ENCODE data around the gene CCDC32.

Gene CCDC32

GRCh38 chr15:40513609-40514008 lies 51.2 kb downstream of the CCDC32 start:
- peaks cover 10 to 17% (median 15%) of the 10 kb centered on the region in 10 experiments for H3K4me1 ChIP-seq
- H3K27ac ChIP-seq = no peak overlapping the region
- no peaks in the 10 kb centered on the region for H3K36me3 ChIP-seq
- no peaks in the 10 kb centered on the region for H3K9me3 ChIP-seq (replicated peaks in 1 of 11)
- H3K9ac ChIP-seq = no peak overlapping the region
- no peak overlapping the region for H3K4me2 ChIP-seq
- no peak overlapping the region for H3K4me3 ChIP-seq
- TF ChIP-seq Cebpa-rat (IDR thresholded peaks at IDR 0.05) = no peak
- H3K27me3 ChIP-seq = peaks cover 46 to 56% (median 51%) of the 10 kb centered on the region in 11 experiments
- peaks cover 0 to 18% (median 0%) of the 10 kb centered on the region in 11 experiments; a peak in 8 of 22 replicates for H4K20me1 ChIP-seq

GRCh38 chr15:40512440-40512839 lies 52.4 kb downstream of the CCDC32 start:
- Histone ChIP-seq H3K36me3 (no peaks in the 10 kb centered on the region), H3K27ac (no peak overlapping the region), H3K27me3 (peaks cover 46 to 67% (median 62%) of the 10 kb centered on the region in 11 experiments), H4K20me1 (peaks cover 0 to 18% (median 0%) of the 10 kb centered on the region in 11 experiments; a peak in 8 of 22 replicates), H3K4me3 (no peak overlapping the region), H3K4me1 (peaks cover 10 to 18% (median 15%) of the 10 kb centered on the region in 10 experiments), H3K9me3 (replicated peaks in 1 of 11) (no peaks in the 10 kb centered on the region), H3K4me2 (no peak overlapping the region), H3K9ac (no peak overlapping the region)
- TF ChIP-seq Cebpa-rat (IDR thresholded peaks at IDR 0.05) = no peak

- H3K27me3 ChIP-seq = peaks cover 47 to 74% (median 70%) of the 10 kb centered on the region in 11 experiments
- H3K4me1 ChIP-seq = peaks cover 13 to 25% (median 22%) of the 10 kb centered on the region in 10 experiments
- no peaks in the 10 kb centered on the region for H3K36me3 ChIP-seq
- H3K4me3 ChIP-seq = peak overlapping the region; percentile 51 to 71 (median 58)
- no peak for TF ChIP-seq Cebpa-rat (IDR thresholded peaks at IDR 0.05)
- peak overlapping the region; percentile 86 to 99 (median 96) for H3K4me2 ChIP-seq
- no peaks in the 10 kb centered on the region for H3K9me3 ChIP-seq (replicated peaks in 1 of 11)
- peaks cover 0 to 18% (median 0%) of the 10 kb centered on the region in 11 experiments; a peak in 8 of 22 replicates for H4K20me1 ChIP-seq
- H3K9ac ChIP-seq = peak overlapping the region; percentile 11 to 65 (median 51); a peak in 17 of 22 replicates
- H3K27ac ChIP-seq = peak overlapping the region in 1 of 11 experiments; percentile 31; a peak in 1 of 22 replicates
Measured at GRCh38 chr15:40511472-40512133, 53.2 kb downstream of the CCDC32 start.

GRCh38 chr15:40511093-40511471 lies 53.8 kb downstream of the CCDC32 start:
- 0 out of 22 replicates have a peak, but pooled peaks of 1 of the 11 experiments have one; percentile 22 for TF ChIP-seq Cebpa-rat (IDR thresholded peaks at IDR 0.05)
- Histone ChIP-seq H3K9me3 (replicated peaks in 1 of 11) (no peaks in the 10 kb centered on the region), H3K4me3 (peak overlapping the region; percentile 51 to 71 (median 58)), H3K27me3 (peaks cover 50 to 74% (median 71%) of the 10 kb centered on the region in 11 experiments), H3K9ac (peak overlapping the region; percentile 11 to 65 (median 51); a peak in 15 of 22 replicates), H3K36me3 (no peaks in the 10 kb centered on the region), H4K20me1 (peaks cover 0 to 18% (median 0%) of the 10 kb centered on the region in 11 experiments; a peak in 8 of 22 replicates), H3K4me2 (peak overlapping the region; percentile 86 to 99 (median 96)), H3K4me1 (peaks cover 13 to 25% (median 22%) of the 10 kb centered on the region in 10 experiments), H3K27ac (0 out of 22 replicates have a peak overlapping the region, but pooled peaks of 1 of the 11 experiments have one; percentile 31)

GRCh38 chr15:40510201-40510600 lies 54.6 kb downstream of the CCDC32 start:
- H3K4me3 ChIP-seq = no peak overlapping the region
- no peak overlapping the region for H3K27ac ChIP-seq
- no peaks in the 10 kb centered on the region for H3K36me3 ChIP-seq
- H3K27me3 ChIP-seq = peaks cover 50 to 78% (median 71%) of the 10 kb centered on the region in 11 experiments
- H3K9me3 ChIP-seq (replicated peaks in 1 of 11) = no peaks in the 10 kb centered on the region
- H3K4me1 ChIP-seq = peaks cover 13 to 25% (median 22%) of the 10 kb centered on the region in 10 experiments
- no peak for TF ChIP-seq Cebpa-rat (IDR thresholded peaks at IDR 0.05)
- H3K9ac ChIP-seq = no peak overlapping the region
- H4K20me1 ChIP-seq = peaks cover 0 to 18% (median 0%) of the 10 kb centered on the region in 11 experiments; a peak in 8 of 22 replicates
- H3K4me2 ChIP-seq = peak overlapping the region in 3 of 11 experiments; percentile 86 to 99 (median 96); a peak in 2 of 22 replicates

GRCh38 chr15:40508216-40508615 lies 56.6 kb downstream of the CCDC32 start:
- Histone ChIP-seq H3K4me1 (peaks cover 13 to 25% (median 22%) of the 10 kb centered on the region in 10 experiments), H3K27me3 (peaks cover 44 to 71% (median 62%) of the 10 kb centered on the region in 11 experiments), H3K4me2 (no peak overlapping the region), H3K27ac (no peak overlapping the region), H4K20me1 (peaks cover 0 to 18% (median 0%) of the 10 kb centered on the region in 11 experiments; a peak in 8 of 22 replicates), H3K9ac (no peak overlapping the region), H3K4me3 (no peak overlapping the region), H3K36me3 (no peaks in the 10 kb centered on the region), H3K9me3 (replicated peaks in 1 of 11) (no peaks in the 10 kb centered on the region)
- no peak for TF ChIP-seq Cebpa-rat (IDR thresholded peaks at IDR 0.05)

GRCh38 chr15:40506964-40507571 lies 57.8 kb downstream of the CCDC32 start:
- peaks cover 33 to 59% (median 50%) of the 10 kb centered on the region in 11 experiments for H3K27me3 ChIP-seq
- H3K4me3 ChIP-seq = peak overlapping the region in 4 of 10 experiments; percentile 28 to 45 (median 32); a peak in 5 of 20 replicates
- H3K9ac ChIP-seq = peak overlapping the region in 9 of 11 experiments; percentile 23 to 56 (median 41); a peak in 12 of 22 replicates
- peaks cover 13 to 24% (median 22%) of the 10 kb centered on the region in 10 experiments for H3K4me1 ChIP-seq
- no peaks in the 10 kb centered on the region for H3K9me3 ChIP-seq (replicated peaks in 1 of 11)
- H3K27ac ChIP-seq = no peak overlapping the region
- peak overlapping the region; percentile 48 to 85 (median 67) for H3K4me2 ChIP-seq
- no peaks in the 10 kb centered on the region for H3K36me3 ChIP-seq
- no peak for TF ChIP-seq Cebpa-rat (IDR thresholded peaks at IDR 0.05)
- H4K20me1 ChIP-seq = peaks cover 0 to 14% (median 0%) of the 10 kb centered on the region in 11 experiments; a peak in 6 of 22 replicates
